Mucosa of stomach (tissue), 1 donor: ENCODE measurements around the gene HGD.
"Not testable (repeated sequence)": the region's sequence is repeated elsewhere in the genome, so short reads cannot be mapped to it uniquely, and the experiment has no call there.

Source experiments
- H3K27me3 ChIP-seq: one replicate; pipeline ENCODE4 v1.7.0; 2013; ENCODE audit warnings: mild to moderate bottlenecking, low read length; ENCODE audit not compliant: control insufficient read depth, insufficient read depth
- H3K36me3 ChIP-seq: one replicate; pipeline ENCODE4 v1.7.0; 2013; ENCODE audit warnings: low read length; ENCODE audit not compliant: control insufficient read depth, insufficient read depth
- H3K4me1 ChIP-seq: one replicate; pipeline ENCODE4 v1.7.0; 2013; ENCODE audit warnings: mild to moderate bottlenecking, low read length; ENCODE audit not compliant: control insufficient read depth, insufficient read depth
- H3K4me3 ChIP-seq: one replicate; pipeline ENCODE4 v1.7.0; 2013; ENCODE audit warnings: low read length
- H3K9ac ChIP-seq: one replicate; pipeline ENCODE4 v1.7.0; 2013; ENCODE audit warnings: mild to moderate bottlenecking, low read length, moderate library complexity
- H3K9me3 ChIP-seq: one replicate; pipeline ENCODE4 v1.7.0; 2013; ENCODE audit warnings: mild to moderate bottlenecking, low read length, moderate library complexity; ENCODE audit not compliant: control insufficient read depth
- donor health status: Pancreatic carcinoma.

HGD gene

GRCh38 chr3:120646771-120647432, 35.1 kb downstream of the HGD start:
- Histone ChIP-seq H3K4me1 (peaks cover 5% of the 10 kb centered on the region), H3K9ac (no peak overlapping the region), H3K4me3 (no peak overlapping the region), H3K36me3 (no peaks in the 10 kb centered on the region), H3K9me3 (no peaks in the 10 kb centered on the region), H3K27me3 (no peaks in the 10 kb centered on the region)

- Histone ChIP-seq H3K36me3 (no peaks in the 10 kb centered on the region), H3K27me3 (no peaks in the 10 kb centered on the region), H3K9ac (no peak overlapping the region), H3K4me1 (peaks cover 5% of the 10 kb centered on the region), H3K9me3 (no peaks in the 10 kb centered on the region), H3K4me3 (no peak overlapping the region)
These were observed 36.8 kb downstream of the HGD start for GRCh38 chr3:120645083-120645845.

DNA sequence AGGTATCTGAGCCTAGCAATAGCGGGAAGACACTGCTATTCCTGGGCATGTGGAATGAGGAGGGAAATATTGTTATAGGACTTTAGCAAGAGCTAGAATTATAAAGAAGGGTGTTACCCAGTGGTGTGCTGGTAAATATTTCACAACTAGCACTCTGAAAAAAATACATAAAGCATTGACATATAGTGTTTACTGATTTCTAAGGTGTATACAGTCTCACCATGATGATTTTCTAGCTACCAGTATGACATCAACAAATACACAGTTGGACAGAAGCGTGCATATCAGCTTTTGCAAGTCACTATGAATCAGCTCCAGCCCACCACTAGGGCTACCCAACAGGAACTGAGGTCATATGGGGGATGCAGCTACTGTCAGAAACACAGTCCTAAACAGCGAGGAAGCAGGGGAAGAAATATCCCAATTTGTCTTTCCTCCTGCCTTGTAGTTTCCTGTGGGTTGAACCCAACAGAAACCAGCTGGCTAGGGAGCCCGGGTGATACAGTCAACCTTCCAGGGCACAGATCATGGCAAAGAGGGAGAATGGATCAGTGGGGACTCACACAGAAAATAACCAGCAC, 39.6 kb downstream of the HGD start:
- Histone ChIP-seq H3K4me3 (no peak overlapping the region), H3K4me1 (peaks cover 9% of the 10 kb centered on the region), H3K36me3 (no peaks in the 10 kb centered on the region), H3K9me3 (no peaks in the 10 kb centered on the region), H3K9ac (no peak overlapping the region), H3K27me3 (no peaks in the 10 kb centered on the region)

- Histone ChIP-seq H3K9ac (no peak overlapping the region), H3K4me3 (no peak overlapping the region), H3K36me3 (no peaks in the 10 kb centered on the region), H3K4me1 (peaks cover 10% of the 10 kb centered on the region), H3K9me3 (no peaks in the 10 kb centered on the region), H3K27me3 (no peaks in the 10 kb centered on the region)
These were observed 40.3 kb downstream of the HGD start for GRCh38 chr3:120641696-120642246.

- no peaks in the 10 kb centered on the region for H3K27me3 ChIP-seq
- peaks cover 17% of the 10 kb centered on the region for H3K4me1 ChIP-seq
- no peak overlapping the region for H3K9ac ChIP-seq
- H3K36me3 ChIP-seq: no peaks in the 10 kb centered on the region
- H3K9me3 ChIP-seq: no peaks in the 10 kb centered on the region
- H3K4me3 ChIP-seq: no peak overlapping the region
These were observed 41.8 kb downstream of the HGD start for GRCh38 chr3:120640231-120640630.

DNA sequence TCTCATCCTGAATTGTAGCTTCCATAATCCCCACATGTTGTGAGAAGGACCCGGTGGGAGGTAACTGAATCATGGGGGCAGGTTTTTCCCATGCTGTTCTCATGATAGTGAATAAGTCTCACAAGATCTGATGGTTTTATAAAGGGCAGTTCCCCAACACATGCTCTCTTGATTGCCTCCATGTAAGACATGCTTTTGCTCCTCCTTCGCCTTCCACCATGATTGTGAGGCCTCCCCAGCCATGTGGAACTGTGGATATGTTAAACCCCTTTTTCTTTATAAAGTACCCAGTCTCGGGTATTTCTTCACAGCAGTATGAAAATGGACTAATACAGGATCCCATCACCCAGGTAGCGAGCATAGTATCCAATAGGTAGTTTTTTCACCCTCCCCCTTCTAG, 43.2 kb downstream of the HGD start:
- not testable (repeated sequence) for H3K36me3 ChIP-seq, H3K27me3 ChIP-seq, H3K4me3 ChIP-seq, H3K9ac ChIP-seq, H3K9me3 ChIP-seq
- peaks cover 12% of the 10 kb centered on the region for H3K4me1 ChIP-seq

- Histone ChIP-seq H3K4me3 (no peak overlapping the region), H3K9ac (no peak overlapping the region), H3K9me3 (no peaks in the 10 kb centered on the region), H3K4me1 (peaks cover 12% of the 10 kb centered on the region), H3K27me3 (no peaks in the 10 kb centered on the region), H3K36me3 (no peaks in the 10 kb centered on the region)
These were observed 44.0 kb downstream of the HGD start for GRCh38 chr3:120637851-120638559.

- H3K4me3 ChIP-seq: no peak overlapping the region
- peaks cover 12% of the 10 kb centered on the region for H3K4me1 ChIP-seq
- no peaks in the 10 kb centered on the region for H3K36me3 ChIP-seq
- no peaks in the 10 kb centered on the region for H3K9me3 ChIP-seq
- no peak overlapping the region for H3K9ac ChIP-seq
- H3K27me3 ChIP-seq: no peaks in the 10 kb centered on the region
These were observed 45.1 kb downstream of the HGD start for GRCh38 chr3:120636795-120637401.

GRCh38 chr3:120634539-120634938, 47.5 kb downstream of the HGD start:
- no peak overlapping the region for H3K9ac ChIP-seq
- no peaks in the 10 kb centered on the region for H3K36me3 ChIP-seq
- no peaks in the 10 kb centered on the region for H3K9me3 ChIP-seq
- no peaks in the 10 kb centered on the region for H3K27me3 ChIP-seq
- no peak overlapping the region for H3K4me3 ChIP-seq
- H3K4me1 ChIP-seq: peaks cover 12% of the 10 kb centered on the region

DNA sequence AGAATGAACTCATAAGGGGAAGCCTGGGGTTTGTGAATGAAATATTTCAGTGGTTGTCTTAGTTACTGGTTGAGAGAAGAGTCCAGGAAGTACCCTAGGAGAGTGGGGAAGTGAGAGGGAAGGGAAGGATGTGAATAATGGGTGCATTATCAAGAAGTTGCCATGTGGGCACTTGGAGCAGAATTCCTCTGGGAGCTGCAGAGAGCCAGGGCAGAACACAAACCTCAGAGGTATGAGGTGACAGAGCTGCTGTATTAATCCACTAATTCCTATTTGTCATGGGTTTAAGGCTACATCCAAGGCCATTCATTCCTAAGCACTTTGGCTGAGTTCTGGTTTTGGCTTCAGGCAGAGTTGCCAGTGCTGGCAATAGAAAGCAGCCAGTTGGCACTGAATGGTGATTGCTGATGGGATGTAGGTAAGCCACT, 56.9 kb downstream of the HGD start:
- no peak overlapping the region for H3K9ac ChIP-seq
- peaks cover 9% of the 10 kb centered on the region for H3K9me3 ChIP-seq
- H3K36me3 ChIP-seq: no peaks in the 10 kb centered on the region
- H3K4me3 ChIP-seq: no peak overlapping the region
- no peaks in the 10 kb centered on the region for H3K27me3 ChIP-seq
- H3K4me1 ChIP-seq: no peaks in the 10 kb centered on the region

- H3K4me1 ChIP-seq: no peaks in the 10 kb centered on the region
- no peaks in the 10 kb centered on the region for H3K27me3 ChIP-seq
- H3K9ac ChIP-seq: no peak overlapping the region
- no peak overlapping the region for H3K4me3 ChIP-seq
- no peaks in the 10 kb centered on the region for H3K36me3 ChIP-seq
- peaks cover 9% of the 10 kb centered on the region for H3K9me3 ChIP-seq
These were observed 58.3 kb downstream of the HGD start for GRCh38 chr3:120623727-120624093.
